ENCODE measurements around the gene RAB3GAP2.

Gene RAB3GAP2

DNA sequence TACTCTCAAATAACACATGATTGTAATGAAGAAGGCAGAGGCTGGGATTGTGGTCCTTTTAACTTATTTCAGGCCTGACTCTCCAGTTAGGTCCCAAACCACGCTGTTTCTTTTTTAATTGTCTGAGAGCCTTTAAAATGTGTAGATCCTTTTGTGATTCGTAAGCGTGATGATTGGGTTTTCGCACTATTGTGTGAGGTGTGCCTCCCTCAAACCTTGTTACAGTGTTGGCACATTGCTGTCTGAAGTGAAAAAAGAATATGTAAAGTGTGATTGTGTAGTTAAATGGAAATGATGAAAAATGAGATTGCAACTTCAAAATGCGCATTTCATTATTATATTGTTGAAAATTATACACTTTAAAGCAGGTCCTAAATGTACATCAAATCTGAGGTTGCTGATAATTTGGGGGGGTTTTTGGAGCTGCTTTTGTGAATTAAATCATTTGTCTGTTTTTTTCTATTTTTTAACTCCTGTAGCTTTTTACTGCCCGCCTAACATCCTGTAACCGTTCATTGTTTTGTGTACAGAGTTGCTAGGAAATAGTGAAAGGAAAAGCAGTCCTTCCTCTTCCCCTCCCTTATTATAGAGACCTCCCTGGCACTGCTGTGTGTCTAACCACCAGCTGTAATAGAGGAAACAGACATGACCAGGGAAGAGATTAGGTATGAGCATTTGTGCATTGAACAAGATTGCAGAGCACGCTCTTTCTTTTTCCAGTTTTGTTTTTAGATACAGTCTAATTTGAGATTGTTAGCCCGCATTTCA, 135.1 kb downstream of the RAB3GAP2 start:
- DNase-seq (ENCODE audit: low read depth, low spot score) = peak; percentile 42
- in situ Hi-C loops (cut with HindIII; ENCODE audit: low sequenced_read_pairs) = no loop called here
- H3K4me3 ChIP-seq (ENCODE audit: low read depth, low read length) = no peak overlapping the region
- TF ChIP-seq, protein P1, sequence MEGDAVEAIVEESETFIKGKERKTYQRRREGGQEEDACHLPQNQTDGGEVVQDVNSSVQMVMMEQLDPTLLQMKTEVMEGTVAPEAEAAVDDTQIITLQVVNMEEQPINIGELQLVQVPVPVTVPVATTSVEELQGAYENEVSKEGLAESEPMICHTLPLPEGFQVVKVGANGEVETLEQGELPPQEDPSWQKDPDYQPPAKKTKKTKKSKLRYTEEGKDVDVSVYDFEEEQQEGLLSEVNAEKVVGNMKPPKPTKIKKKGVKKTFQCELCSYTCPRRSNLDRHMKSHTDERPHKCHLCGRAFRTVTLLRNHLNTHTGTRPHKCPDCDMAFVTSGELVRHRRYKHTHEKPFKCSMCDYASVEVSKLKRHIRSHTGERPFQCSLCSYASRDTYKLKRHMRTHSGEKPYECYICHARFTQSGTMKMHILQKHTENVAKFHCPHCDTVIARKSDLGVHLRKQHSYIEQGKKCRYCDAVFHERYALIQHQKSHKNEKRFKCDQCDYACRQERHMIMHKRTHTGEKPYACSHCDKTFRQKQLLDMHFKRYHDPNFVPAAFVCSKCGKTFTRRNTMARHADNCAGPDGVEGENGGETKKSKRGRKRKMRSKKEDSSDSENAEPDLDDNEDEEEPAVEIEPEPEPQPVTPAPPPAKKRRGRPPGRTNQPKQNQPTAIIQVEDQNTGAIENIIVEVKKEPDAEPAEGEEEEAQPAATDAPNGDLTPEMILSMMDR (IDR thresholded peaks at IDR 0.05; ENCODE audit: low read depth, low read length) = no peak

DNA sequence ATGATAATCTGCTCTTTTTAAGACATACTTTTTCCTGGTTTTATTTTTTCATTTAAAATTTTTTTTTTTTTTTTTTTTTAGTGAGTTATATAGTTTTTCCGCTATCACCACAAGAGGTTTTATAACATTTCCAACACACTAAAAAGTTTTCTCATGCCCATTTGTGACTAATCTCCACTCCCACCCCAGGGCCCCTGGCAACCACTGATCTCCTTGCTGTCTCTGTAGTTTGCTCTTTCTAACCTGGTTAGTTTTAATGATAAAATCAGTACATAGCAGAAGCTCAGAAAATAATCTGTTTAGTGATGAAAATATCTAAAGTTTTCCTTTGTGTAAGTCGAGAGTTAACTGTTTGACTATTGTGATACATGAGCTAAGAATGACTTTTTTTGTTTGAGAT, 136.5 kb downstream of the RAB3GAP2 start:
- no peak overlapping the region for H3K4me3 ChIP-seq (ENCODE audit: low read depth, low read length)
- DNase-seq (ENCODE audit: low read depth, low spot score) = no peak
- in situ Hi-C loops (cut with HindIII; ENCODE audit: low sequenced_read_pairs) = no loop called here
- TF ChIP-seq, protein P1 (IDR thresholded peaks at IDR 0.05; ENCODE audit: low read depth, low read length) = no peak

DNA sequence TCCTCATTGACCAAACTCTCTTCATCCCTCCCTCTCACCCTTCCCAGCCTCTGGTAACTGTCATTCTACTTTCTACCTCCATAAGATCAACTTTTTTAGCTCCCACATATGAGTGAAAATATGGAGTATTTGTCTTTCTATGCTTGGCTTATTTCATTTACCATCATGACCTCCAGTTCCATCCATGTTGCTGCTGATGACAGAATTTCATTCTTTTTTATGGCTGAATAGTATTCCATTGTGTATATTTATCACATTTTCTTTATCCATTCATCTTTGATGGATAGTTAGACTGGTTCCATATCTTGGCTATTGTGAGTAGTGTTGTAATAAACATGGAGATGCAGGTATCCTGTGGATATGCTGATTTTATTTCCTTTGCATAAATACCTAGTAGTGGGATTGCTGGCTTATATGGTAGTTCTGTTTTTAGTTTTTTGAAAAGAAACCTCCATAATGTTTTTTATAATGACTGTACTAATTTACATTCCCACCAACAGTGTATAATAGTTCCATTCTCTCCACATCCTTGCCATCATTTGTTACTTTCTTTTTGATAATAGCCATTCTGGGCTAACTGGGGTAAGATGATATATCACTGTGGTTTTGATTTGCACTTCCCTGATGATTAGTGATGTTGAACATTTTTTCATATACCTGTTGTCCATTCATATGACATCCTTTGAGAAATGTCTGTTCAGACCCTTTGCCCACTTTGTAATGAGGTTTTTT, 142.6 kb downstream of the RAB3GAP2 start:
- TF ChIP-seq, protein P1 (IDR thresholded peaks at IDR 0.05; ENCODE audit: low read depth, low read length) = no peak
- DNase-seq (ENCODE audit: low read depth, low spot score) = no peak
- in situ Hi-C loops (cut with HindIII; ENCODE audit: low sequenced_read_pairs) = no loop called here
- H3K4me3 ChIP-seq (ENCODE audit: low read depth, low read length) = no peak overlapping the region

DNA sequence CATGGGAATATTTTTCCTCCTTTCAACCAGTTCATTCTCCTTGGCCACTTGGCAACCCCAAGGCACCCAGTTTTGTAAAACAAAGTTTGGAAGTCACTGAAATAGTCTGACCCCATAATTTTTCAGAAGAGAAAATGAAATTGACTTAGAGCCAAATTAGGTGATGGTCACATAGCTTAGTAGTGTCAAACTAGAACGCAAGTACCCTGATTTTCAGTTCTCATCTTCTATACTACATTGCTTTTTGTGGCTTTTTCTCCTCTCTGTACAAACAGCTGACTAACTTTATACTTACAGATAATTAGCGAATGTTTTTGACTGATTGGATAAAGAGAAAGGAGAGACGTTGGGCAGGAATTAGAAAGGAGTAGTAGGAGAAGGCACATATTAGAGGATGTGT, 145.2 kb downstream of the RAB3GAP2 start:
- H3K4me3 ChIP-seq (ENCODE audit: low read depth, low read length) = no peak overlapping the region
- in situ Hi-C loops (cut with HindIII; ENCODE audit: low sequenced_read_pairs) = no loop called here
- no peak for DNase-seq (ENCODE audit: low read depth, low spot score)
- TF ChIP-seq, protein P1 (IDR thresholded peaks at IDR 0.05; ENCODE audit: low read depth, low read length) = no peak

DNA sequence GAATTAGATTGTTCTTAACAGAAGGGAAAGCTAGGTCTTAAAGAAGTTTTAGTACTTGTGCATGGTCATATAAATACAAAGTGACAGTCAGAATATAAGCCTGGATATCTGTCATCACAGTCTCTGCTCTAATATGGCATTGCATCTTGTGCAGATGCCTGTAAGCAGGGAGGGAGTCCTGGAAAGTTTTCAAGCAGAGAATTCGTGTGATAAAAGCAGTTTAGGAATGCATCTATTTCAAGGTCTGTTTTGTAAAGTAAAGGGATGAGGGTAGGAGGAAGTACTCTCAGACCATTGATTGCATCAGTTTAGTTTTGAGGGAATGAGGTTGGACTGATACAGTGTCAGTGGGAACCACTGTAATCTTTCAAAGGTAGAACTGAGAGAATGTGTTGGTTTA, 147.7 kb downstream of the RAB3GAP2 start:
- in situ Hi-C loops (cut with HindIII; ENCODE audit: low sequenced_read_pairs) = no loop called here
- TF ChIP-seq, protein P1 (IDR thresholded peaks at IDR 0.05; ENCODE audit: low read depth, low read length) = no peak

DNA sequence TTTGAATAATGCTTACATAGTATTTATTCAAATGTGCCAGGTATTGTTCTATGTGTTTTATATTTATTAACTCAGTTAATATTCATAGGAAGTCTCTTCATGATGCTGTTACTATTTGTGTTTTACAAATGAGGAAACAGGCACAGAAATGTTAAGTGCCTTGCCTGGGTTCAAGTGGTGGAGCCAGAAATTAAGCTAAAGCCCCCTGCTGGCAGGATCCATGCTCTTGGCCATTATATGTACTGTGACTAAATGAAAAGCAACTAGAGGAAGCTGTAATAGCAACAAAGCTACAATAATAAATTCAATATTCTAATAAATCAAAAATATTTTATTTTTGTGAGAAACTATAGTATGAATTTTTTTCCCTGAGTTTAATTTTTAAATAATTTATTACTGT, 148.4 kb downstream of the RAB3GAP2 start:
- in situ Hi-C loops (cut with HindIII; ENCODE audit: low sequenced_read_pairs) = no loop called here
- TF ChIP-seq, protein P1 (IDR thresholded peaks at IDR 0.05; ENCODE audit: low read depth, low read length) = peak; percentile 46
- DNase-seq (ENCODE audit: low read depth, low spot score) = no peak
- H3K4me3 ChIP-seq (ENCODE audit: low read depth, low read length) = no peak overlapping the region

More for the DNA sequence above, 147.7 kb downstream of the RAB3GAP2 start:
- no peak overlapping the region for H3K4me3 ChIP-seq (ENCODE audit: low read depth, low read length)
- DNase-seq (ENCODE audit: low read depth, low spot score) = peak; percentile 19

Measured in astrocyte of the spinal cord (primary cell).